ENCODE results near the gene NIPSNAP3A.

- TF ChIP-seq CTCF (IDR thresholded peaks at IDR 0.05; ENCODE audit: insufficient read depth, low read length): no peak
- TF ChIP-seq POLR2AphosphoS5 (IDR thresholded peaks at IDR 0.05; ENCODE audit: low read depth): no peak
- TF ChIP-seq GABPA (IDR thresholded peaks at IDR 0.05; ENCODE audit: low read depth): no peak
- no peak for TF ChIP-seq REST (IDR thresholded peaks at IDR 0.05; ENCODE audit: insufficient replicate concordance, low read depth)
- TF ChIP-seq SPI1 (IDR thresholded peaks at IDR 0.05; ENCODE audit: borderline replicate concordance, low read depth): no peak
Measured at GRCh38 chr9:104778802-104779201, 31.3 kb downstream of the NIPSNAP3A start.

All from HL-60 (cell line).